ENCODE measurements around the gene TBC1D13. TPM values are rescaled to one million over a fixed set of nuclear protein-coding genes. Genes with fewer than 3 reads are reported as not detected.

TBC1D13 gene
- total and polyA plus RNA-seq, 2 of the 4 experiments (the other 2 are of a cell fraction): 9.1 to 26.4 TPM

DNA sequence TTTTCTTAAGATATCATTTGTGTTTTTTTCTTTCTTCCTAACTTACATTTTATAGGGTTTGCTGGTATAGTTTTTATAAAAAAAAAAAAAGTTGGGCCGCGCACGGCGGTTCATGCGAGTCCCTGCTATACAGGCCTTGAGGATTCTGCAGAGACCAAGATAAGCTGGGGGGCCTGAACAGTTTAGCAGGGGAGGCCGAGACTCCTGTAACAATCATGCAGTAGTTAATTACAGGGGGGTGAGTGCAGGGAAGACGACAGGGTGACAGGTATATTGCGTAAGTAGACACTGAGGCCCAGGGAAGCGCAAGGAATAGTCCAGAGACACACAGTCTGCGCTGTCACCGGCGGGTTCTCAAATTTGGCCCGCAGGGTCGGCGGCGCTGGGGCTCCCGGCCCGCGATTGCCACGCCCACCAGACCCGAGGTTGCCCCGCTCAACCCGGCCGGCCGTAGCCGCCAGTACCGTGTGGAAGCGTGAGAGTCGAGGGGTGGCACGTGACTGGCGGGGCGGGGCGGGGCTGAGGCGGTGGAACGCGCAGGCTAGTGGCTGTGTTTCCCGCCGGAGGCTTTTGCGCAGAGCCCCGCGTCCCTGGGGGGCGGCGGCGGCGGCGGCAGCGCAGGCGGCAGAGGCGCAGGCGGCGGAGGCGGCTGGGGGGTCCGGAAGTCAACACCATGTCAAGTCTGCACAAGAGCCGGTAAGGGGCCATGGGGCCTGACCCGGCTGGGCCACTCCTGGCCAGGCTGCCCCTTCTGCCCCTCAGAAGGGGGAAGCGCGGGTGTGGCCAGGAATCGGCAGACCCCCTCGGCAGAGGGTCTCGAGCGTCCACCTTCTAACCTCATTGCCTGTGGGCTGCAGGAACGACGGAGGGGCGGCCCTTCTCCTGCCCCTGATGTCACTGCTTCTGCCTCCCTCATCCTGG lies at the start of gene TBC1D13 (continued):
- no peak for TF ChIP-seq MAFK (IDR thresholded peaks at IDR 0.05; ENCODE audit: low read depth, low read length)
- TF ChIP-seq, protein P1, sequence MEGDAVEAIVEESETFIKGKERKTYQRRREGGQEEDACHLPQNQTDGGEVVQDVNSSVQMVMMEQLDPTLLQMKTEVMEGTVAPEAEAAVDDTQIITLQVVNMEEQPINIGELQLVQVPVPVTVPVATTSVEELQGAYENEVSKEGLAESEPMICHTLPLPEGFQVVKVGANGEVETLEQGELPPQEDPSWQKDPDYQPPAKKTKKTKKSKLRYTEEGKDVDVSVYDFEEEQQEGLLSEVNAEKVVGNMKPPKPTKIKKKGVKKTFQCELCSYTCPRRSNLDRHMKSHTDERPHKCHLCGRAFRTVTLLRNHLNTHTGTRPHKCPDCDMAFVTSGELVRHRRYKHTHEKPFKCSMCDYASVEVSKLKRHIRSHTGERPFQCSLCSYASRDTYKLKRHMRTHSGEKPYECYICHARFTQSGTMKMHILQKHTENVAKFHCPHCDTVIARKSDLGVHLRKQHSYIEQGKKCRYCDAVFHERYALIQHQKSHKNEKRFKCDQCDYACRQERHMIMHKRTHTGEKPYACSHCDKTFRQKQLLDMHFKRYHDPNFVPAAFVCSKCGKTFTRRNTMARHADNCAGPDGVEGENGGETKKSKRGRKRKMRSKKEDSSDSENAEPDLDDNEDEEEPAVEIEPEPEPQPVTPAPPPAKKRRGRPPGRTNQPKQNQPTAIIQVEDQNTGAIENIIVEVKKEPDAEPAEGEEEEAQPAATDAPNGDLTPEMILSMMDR (conservative IDR thresholded peaks at IDR 0.05; ENCODE audit: low read depth, low read length): no peak

DNA sequence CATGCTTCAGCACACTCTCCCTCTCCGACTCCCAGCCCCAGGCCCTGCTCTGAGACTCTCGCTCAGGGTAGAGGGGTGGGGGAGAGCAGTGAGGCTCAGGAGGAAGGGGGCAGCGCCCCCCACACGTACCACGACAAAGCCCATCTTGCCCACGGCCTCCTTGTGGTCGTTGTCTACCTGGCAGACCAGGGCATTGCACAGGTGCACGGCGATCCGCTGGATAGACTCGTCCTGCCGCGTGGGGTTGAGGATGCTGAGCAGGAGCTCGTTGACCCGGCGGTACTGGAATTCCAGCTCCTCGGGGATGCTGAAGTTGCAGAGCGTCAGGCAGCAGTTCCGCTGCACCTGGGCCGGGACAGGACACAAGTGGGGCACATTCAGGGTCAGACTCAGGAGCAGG lies 44.7 kb upstream of the TBC1D13 start:
- ChIA-PET CTCF (no interaction called here), POLR2A (ENCODE audit: unreplicated experiment) (no interaction called here)
- Histone ChIP-seq H3K36me3 (ENCODE audit: control insufficient read depth, insufficient read depth, low read length) (peaks cover 25% of the 10 kb centered on the region), H3K23ac (ENCODE audit: low read depth, low read length) (no peak overlapping the region), H4K91ac (ENCODE audit: insufficient read depth, low read depth, low read length) (no peak overlapping the region), H3K9me3 (ENCODE audit: control insufficient read depth, insufficient read depth, low read length) (no peaks in the 10 kb centered on the region), H3K27ac (ENCODE audit: insufficient read depth, low read length) (no peak overlapping the region), H2BK20ac (ENCODE audit: low read depth, low read length) (no peak overlapping the region), H3K79me1 (ENCODE audit: low read depth in 1 of 2, low read length in 2 of 2) (no peaks in the 10 kb centered on the region), H3K4me2 (ENCODE audit: low read depth, low read length) (no peak overlapping the region), H4K20me1 (ENCODE audit: insufficient read depth, low read length) (no peaks in the 10 kb centered on the region), H3K9ac (ENCODE audit: low read depth, low read length) (no peak overlapping the region), H2BK120ac (ENCODE audit: low read depth, low read length) (no peak overlapping the region), H4K5ac (ENCODE audit: low read depth, low read length) (no peak overlapping the region), H3K56ac (ENCODE audit: extremely low read depth, insufficient read depth, low read length) (no peak overlapping the region), H2AK9ac (replicated peaks; ENCODE audit: low read depth, low read length, poor library complexity) (no peak overlapping the region), H3K14ac (replicated peaks; ENCODE audit: low read depth, low read length) (no peak overlapping the region), H2AK5ac (ENCODE audit: low read depth, low read length) (no peak overlapping the region), H3K18ac (ENCODE audit: low read depth, low read length) (no peak overlapping the region), H3K4ac (ENCODE audit: low read depth, low read length) (no peak overlapping the region), H3K4me1 (ENCODE audit: control insufficient read depth, insufficient read depth, low read length) (no peaks in the 10 kb centered on the region), H2AFZ (replicated peaks; ENCODE audit: low read length, poor library complexity) (no peak overlapping the region), H3K27me3 (ENCODE audit: control insufficient read depth, insufficient read depth, low read length) (no peaks in the 10 kb centered on the region), H3K9me1 (ENCODE audit: insufficient read depth, low read length) (0 out of 2 replicates have a peak, but pooled peaks cover 2% of the 10 kb centered on the region), H3K4me3 (ENCODE audit: insufficient read depth, low read depth, low read length) (no peak overlapping the region), H2BK15ac (ENCODE audit: low read depth, low read length) (no peak overlapping the region), H4K8ac (ENCODE audit: low read depth in 2 of 2, low read length in 2 of 2) (no peak overlapping the region), H2BK5ac (ENCODE audit: low read depth, low read length, poor library complexity, severe bottlenecking) (no peak overlapping the region)
- intact Hi-C loops (cut with micrococcal nuclease) (no loop called here), dilution Hi-C loops (cut with HindIII; ENCODE audit: low sequenced_read_pairs, unreplicated experiment) (no loop called here), in situ Hi-C loops (cut with MboI; ENCODE audit: low sequenced_read_pairs) (no loop called here)
- WGBS, 2 experiments (ENCODE audit: extremely low coverage in 2 of 2, insufficient read length in 1 of 2): 87% methylated on average over 12 of the region's 20 CpGs; no CpG with 5 or more reads in 1 of the 2 experiments
- no peak for TF ChIP-seq CHD1 (IDR thresholded peaks at IDR 0.05; ENCODE audit: low read depth, low read length)
- TF ChIP-seq CEBPB (IDR thresholded peaks at IDR 0.05; ENCODE audit: low read depth, low read length): no peak
- TF ChIP-seq, protein P2, sequence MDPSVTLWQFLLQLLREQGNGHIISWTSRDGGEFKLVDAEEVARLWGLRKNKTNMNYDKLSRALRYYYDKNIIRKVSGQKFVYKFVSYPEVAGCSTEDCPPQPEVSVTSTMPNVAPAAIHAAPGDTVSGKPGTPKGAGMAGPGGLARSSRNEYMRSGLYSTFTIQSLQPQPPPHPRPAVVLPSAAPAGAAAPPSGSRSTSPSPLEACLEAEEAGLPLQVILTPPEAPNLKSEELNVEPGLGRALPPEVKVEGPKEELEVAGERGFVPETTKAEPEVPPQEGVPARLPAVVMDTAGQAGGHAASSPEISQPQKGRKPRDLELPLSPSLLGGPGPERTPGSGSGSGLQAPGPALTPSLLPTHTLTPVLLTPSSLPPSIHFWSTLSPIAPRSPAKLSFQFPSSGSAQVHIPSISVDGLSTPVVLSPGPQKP (IDR thresholded peaks at IDR 0.05; ENCODE audit: borderline replicate concordance, low read depth, low read length): no peak
- TF ChIP-seq BHLHE40 (IDR thresholded peaks at IDR 0.05; ENCODE audit: low read depth, low read length): no peak
- TF ChIP-seq RAD21 (IDR thresholded peaks at IDR 0.05; ENCODE audit: low read length): no peak
- no peak for TF ChIP-seq MXI1 (IDR thresholded peaks at IDR 0.05; ENCODE audit: borderline replicate concordance, low read depth, low read length)
- no TSS peak for BruUV-seq (replicated peaks)
- DNase-seq (no peak), ATAC-seq (ENCODE audit: low read depth) (no peak)

Measured in IMR-90 (cell line).